Stomach (tissue), 4 donors: Measurements from ENCODE around the gene GALNT18.

Experiments used
- CTCF ChIP-seq, 7 experiments: fragments of 450-650 bp in 4 of 7; fragments of 200-600 bp in 3 of 7; sonication (generic) in 3 of 7; IDR thresholded peaks; one replicate each; pipeline ENCODE4 v1.5.1; 2016 to 2019; ENCODE audit warnings: antibody characterized with exemption in 7 of 7, control low read depth in 2 of 7, mild to moderate bottlenecking in 1 of 7
- EP300 ChIP-seq: sonication (generic); formaldehyde crosslinking; IDR thresholded peaks from one replicate; pipeline ENCODE4 v1.6.1; 2017; ENCODE audit warnings: antibody characterized with exemption
- POLR2A ChIP-seq, 4 donors: fragments of 450-650 bp; IDR thresholded peaks; one replicate each; pipeline ENCODE4 v1.6.1; 2016; ENCODE audit warnings: antibody characterized with exemption in 4 of 4, control low read depth in 2 of 4, mild to moderate bottlenecking in 1 of 4, moderate library complexity in 1 of 4
- POLR2AphosphoS5 ChIP-seq, 3 donors: sonication (generic); formaldehyde crosslinking; IDR thresholded peaks; one replicate each; pipeline ENCODE4 v1.6.1; 2016; ENCODE audit warnings: antibody characterized with exemption in 3 of 3

- TF ChIP-seq CTCF (IDR thresholded peaks at IDR 0.05) (no peak), POLR2A (IDR thresholded peaks at IDR 0.05) (no peak), POLR2AphosphoS5 (IDR thresholded peaks at IDR 0.05) (no peak), EP300 (no peak)
Measured at GRCh38 chr11:11244470-11245080, 377.2 kb downstream of the GALNT18 start.
